ENCODE data around the gene XCR1. TPM values are rescaled to one million over a fixed set of nuclear protein-coding genes. Genes with fewer than 3 reads are reported as not detected.
"Not testable (repeated sequence)": the region's sequence is repeated elsewhere in the genome, so short reads cannot be mapped to it uniquely, and the experiment has no call there.

XCR1 gene
- total RNA-seq, 1 donor from 2014 or later: not detected

DNA sequence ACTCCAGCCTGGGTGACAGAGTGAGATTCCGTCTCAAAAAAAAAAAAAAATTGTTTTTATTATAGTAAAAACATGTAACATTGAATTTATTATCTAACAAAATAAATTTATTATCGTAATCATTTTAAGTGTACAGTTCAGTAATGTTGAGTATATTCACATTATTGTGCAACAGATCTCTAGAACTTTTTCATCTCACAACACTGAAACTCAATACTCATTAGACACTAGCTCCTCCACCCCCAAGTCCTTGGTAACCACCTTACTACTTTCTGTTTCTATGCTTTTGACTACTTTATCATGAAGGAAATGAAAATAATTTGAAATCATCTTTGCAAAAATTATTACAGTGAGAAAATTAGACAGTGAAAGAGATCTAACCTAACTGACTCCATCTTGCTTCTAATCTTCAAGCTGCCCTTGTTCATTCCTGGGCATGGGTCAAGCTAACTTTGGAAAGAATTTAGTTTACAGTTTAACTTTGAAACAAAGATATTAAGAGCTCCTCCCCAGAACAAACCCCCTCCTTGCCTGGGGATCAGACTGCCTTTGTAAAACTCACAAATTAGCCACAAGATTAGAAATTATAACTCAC, 16.7 kb downstream of the XCR1 start:
- DNase-seq (ENCODE audit: low spot score): no peak
- intact Hi-C loops (cut with DNase I): no loop called here

DNA sequence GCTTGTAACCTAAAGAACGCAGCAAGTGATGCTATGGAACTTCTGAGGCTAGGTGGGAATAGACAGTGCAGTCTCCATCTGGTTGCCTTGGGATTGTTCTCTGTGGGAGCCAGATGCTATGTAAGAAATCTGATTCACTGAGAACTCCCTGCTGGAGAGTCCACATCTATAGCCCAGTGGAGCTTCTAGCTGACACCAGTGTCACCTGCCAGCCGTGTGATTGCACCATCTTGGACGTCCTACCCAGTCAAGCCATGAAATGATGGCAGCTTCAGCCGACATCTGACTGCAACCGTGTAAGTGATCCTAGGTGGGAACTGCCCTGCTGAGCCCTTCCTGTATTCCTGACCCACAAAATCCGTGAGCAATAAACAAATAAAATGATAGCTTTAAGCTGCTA, 19.2 kb downstream of the XCR1 start:
- no peak for DNase-seq (ENCODE audit: low spot score)
- intact Hi-C loops (cut with DNase I): no loop called here

DNA sequence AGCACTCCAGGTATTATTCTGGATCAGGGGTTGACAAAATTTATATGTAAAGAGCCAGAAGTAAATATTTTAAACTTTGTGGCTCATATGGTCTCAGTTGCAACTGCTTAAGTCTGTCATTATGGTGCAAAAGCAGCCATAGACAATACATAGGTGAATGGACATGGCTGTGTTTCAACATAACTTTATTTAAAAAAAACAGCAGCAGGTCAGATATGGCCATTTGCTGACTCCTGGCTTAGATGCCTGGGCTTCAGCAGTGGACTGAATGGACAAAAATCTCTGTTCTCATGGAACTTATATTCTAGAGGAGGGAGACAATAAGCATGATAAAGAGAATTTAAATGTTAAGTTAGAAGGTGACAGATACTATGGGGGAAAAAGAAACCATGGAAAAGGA, 20.0 kb downstream of the XCR1 start:
- intact Hi-C loops (cut with DNase I): no loop called here
- DNase-seq (ENCODE audit: low spot score): no peak

DNA sequence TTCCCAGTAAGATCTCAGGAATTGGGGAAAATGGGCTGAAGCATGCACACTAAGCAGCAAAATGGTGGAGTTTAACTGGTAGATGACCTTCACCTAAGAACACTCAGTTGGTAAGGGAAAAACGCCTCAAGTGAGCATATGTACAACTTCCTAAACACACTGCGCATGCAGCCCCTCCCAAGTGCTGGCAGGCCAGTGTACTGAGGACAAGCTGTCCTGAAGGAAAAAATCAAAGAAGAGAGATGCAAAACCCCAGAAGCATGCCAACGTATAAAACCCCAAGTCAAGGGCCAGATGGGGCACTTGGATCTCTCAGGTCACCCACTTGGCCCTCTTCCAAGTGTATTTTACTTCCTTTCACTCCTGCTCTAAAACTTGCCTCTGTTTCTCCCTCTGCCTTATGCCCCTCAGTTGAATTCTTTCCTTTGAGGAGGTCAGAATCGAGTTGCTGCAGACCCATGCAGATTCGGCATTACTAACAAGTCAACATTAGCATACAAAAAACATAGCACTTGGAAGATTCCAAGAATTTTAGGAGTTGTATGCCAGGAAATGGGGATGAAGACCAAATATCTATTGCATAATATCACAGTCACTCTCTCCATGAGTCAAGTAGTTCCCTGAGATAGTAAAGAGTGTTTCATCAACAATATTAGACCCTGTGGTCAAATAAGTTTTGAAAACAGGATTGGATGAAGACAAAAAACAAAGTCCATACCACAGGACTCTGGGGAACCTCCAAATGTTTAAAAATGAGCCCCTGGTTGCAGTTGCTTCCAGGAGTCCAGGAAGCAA, 20.8 kb downstream of the XCR1 start:
- intact Hi-C loops (cut with DNase I): no loop called here
- DNase-seq (ENCODE audit: low spot score): peak; percentile 36

DNA sequence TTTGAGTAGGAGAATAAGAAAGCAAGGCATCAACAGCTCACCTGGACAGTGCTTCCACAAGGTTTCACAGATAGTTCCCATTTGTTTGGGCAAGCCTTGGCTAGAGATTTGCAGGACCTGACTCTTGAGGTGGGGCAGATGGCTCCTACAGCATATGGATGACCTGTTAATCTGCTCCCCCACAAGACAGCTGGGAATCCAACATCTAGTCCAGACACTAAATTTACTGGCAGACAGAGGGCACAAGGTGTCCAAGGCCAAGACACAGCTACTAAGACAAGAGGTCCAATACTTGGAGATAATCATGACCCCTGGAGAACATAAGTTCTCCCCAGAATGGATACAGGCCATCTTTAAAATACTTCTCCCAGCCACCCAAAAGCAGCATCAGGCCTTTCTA, 23.6 kb downstream of the XCR1 start:
- intact Hi-C loops (cut with DNase I); DNase-seq (ENCODE audit: low spot score): not testable (repeated sequence)

DNA sequence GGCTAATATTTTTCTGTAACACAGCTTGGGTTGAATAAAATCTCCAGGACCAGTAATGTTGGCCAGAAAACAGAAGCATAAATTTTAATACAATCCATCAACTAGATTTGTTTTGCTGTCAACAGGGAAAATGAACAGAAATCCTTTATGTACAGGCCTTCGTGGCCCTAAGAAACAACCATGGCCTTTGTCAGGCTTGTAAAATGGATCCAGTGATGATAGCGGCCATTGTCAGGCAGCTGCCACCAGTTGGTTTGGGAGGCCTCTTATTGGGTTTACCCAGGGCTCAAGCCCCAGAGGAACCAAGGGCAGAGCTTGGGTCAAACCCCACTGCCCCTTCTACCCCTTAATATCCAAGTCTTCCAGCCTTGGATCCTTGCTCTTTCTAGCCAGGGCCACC, 26.1 kb downstream of the XCR1 start:
- DNase-seq (ENCODE audit: low spot score): no peak
- intact Hi-C loops (cut with DNase I): no loop called here

DNA sequence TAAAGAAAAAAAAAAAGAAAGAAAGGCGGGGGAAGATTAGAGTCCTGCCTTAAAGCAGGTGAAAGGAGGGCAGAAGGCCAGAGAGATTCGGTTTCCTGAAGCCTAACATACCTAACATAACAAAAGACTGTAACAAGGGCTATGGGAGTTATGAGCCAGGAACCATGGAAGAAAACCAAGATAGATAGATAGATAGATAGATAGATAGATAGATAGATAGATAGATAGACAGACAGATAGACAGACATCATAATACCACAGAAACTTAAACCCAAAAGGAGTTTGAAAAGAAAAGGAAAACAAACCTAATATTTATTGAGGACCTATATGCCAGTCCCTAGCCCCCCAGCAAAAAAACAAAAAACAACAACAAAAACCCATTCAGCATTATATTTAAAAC, 29.3 kb downstream of the XCR1 start:
- no peak for DNase-seq (ENCODE audit: low spot score)
- intact Hi-C loops (cut with DNase I): no loop called here

DNA sequence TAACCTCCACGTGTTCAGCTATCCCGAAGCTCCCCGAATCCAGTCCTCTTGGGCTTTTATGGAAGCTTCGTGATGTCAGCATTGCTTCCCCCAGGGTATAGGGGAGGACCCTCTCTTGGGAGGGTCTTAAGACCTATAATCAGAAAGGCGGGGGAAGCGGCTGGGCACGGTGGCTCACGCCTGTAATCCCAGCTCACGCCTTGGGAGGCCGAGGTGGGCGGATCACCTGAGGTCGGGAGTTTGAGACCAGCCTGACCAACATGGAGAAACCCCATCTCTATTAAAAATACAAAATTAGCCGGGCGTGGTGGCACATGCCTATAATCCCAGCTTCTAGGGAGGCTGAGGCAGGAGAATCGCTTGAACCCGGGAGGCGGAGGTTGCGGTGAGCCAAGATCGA, 29.8 kb downstream of the XCR1 start:
- DNase-seq (ENCODE audit: low spot score); intact Hi-C loops (cut with DNase I): not testable (repeated sequence)

DNA sequence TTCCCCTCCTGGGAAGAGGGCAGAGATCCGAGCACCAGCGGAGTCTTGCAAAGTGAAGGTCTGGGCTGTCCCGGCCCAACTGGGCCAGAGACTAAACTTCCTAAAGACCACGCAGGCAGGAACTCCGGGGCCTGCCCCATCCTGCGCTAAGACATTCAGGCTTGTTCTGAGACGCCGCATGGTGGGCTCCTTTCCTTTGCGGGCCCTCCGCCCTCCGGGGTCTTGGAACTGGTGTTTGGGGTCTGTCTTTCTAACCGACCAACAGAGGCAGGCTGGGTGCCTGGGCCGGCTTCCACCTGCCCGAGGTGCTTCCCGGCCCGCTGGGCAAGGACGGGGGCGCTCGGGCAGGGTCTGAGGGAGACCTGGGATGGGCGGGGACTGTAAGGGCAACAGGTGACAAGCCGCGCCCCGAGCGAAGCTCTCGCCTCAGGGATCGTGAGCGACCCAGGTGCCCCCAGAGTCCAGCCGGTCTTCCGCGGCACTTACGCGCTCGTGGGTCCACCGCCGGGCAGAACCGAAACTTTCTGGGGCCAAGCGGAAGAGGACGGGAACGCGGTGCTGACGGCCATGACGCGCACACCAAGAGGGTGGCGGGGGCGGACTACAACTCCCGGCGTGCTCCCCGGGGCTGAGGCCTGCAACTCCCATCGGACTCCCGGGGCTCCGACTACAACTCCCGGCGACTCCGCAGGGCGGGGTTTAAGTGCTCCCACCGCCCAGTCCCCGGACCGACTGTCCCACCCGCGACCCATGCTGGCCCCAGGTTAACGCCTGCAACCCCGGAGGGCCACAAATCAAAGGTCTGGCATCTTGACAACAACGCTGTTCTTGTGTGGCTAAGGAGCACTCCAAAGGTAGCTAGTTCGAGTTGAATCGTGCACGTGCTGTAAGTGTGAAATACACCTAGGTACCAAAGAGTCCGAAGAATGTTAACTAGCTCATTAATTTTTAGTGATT, 31.8 kb downstream of the XCR1 start, which contains the start of gene FYCO1:
TSS of gene FYCO1 (minus strand) at position 589 of the 957 bp plus-strand sequence. CDS start 10,914 bp downstream, outside the sequence.
- intact Hi-C loops (cut with DNase I): no loop called here
- peak; percentile 97 for DNase-seq (ENCODE audit: low spot score)

DNA sequence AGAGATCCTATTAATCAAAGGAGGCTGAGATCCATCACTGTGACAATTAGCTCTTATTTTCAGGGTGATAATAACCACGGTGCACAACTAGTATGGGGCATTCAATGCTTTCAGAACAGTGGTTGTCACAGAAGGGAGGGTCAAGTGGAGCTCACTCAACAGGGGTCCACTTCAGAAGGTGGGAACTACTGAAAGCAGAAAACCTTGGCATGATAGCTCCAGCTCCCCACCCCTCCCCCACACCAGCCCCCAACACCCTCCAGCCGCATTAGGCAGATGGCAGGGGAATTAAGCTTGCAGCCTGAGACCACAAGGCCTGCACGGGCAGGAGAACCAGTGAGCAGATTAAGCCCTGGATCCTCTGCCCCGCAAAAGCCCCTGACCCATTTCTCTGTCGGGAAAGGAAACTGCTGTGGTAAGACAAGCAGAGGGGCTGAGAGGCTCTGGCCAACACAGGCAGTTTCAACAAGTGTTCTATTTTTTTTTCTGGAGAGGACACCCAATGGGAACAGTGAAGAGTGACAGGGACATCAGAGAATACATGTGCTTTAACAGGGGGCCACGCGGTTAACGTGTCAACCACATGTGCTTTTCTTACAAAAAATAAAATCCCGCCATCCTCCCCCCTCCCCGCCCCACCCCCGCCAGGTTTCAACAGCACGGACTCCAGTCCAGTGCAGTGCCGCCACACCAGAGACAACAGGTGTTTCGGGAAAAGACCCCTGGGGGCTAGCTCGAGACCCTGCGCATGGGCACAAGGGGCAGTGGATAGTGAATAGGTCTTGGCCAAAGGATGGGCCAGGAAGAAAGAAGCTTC, 32.7 kb downstream of the XCR1 start:
- intact Hi-C loops (cut with DNase I): no loop called here
- DNase-seq (ENCODE audit: low spot score): no peak

DNA sequence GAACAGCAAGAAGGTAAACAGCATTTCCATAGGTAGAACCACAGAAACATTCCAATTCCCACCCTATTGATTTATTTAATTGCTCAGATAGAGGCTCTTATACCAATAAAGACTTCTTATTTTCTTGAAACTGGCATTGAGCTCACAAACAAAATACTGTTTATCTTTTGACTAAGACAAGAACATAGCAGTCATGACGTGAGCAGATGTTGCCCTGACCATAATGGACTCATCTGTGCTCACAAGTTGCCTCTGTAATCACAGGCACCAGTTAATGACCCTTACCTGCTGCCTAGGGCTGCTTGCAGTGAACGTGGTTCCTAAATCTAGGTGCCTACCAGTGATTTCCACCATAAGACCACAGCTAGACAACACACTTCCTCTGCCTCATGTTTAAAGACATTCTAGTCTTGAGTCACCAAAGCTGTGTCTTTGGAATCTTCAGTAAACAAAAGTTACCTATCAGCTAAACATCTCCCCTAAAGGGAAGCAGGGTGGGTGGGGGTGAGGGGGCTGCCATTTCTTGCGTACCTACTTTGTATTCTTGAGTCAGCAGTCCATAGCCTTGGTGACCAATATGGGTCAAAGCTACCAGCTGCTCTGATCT, 33.8 kb downstream of the XCR1 start:
- no peak for DNase-seq (ENCODE audit: low spot score)
- intact Hi-C loops (cut with DNase I): loop anchor here (2.0 kb wide), 1 partner anchor 69 kb away; no protein-coding TSS in a partner anchor

DNA sequence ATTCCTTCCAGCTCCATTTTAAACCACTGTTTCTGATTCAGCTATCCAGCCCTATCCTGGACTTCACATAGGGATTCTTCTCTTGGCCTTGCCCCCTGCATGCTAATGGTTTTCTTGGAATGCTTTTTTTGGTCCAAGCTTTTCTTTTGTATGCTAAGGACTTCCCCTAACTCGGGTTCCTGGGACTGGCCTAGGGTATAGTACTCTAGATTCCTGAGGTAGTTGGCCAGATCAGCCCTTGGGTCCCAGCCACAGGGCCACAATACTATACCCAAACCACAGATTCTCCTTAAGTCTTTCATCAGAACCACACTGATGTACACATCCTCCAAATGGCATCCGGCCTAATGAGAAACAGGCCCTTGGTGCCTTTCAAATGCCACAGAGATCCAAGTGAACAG, 34.5 kb downstream of the XCR1 start:
- DNase-seq (ENCODE audit: low spot score): no peak
- intact Hi-C loops (cut with DNase I): loop anchor here (2.0 kb wide), 1 partner anchor 70 kb away; no protein-coding TSS in a partner anchor

DNA sequence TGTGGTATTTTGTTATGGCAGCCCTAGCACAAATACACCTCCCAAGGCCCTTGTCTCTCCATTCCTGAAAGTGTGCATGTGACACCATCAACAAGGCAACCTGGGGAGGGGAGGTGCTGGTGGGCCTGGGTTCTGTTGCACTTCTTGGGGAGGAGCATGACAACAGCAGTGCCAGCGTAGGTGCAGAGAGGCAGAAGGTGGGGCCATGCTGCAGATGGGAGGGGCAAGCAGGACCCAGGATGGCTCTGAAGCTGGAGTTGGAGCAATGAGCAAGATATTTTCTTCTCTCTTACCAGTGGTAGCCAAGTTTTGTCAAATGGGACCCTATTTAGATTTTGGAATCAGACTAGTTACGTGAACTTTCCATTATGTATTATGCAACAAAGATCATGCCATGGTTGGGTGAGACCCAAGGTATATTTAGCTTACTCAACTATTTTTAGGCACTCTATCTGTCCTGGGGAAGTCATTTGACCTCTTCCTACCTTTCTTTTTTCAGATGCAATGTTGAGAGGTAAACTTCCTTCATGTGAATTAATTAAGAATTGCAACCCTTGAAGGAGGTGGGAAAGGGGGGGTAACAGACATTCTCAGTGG, 35.1 kb downstream of the XCR1 start:
- intact Hi-C loops (cut with DNase I): loop anchor here (2.0 kb wide), 1 partner anchor 71 kb away; no protein-coding TSS in a partner anchor
- no peak for DNase-seq (ENCODE audit: low spot score)

DNA sequence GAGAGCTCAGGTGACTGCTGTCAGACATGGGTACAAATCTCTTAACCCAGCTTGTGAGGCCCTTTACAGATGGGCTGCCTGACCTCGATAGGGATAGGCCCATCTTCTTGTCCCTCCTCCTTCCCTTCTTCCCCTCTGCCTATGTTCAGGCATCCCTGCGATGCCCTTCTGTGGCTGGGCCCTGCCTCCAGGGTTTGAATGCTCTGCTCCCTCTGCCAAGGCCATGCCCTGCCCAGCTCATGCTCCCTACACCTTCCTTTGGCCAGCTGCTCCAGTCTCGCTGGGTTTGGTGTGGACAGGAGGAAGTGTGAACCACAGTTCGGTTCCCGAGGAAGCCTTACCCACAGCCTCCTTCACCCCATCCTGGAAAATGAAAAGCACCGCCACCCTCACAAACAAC, 35.9 kb downstream of the XCR1 start:
- DNase-seq (ENCODE audit: low spot score): no peak
- intact Hi-C loops (cut with DNase I): no loop called here

DNA sequence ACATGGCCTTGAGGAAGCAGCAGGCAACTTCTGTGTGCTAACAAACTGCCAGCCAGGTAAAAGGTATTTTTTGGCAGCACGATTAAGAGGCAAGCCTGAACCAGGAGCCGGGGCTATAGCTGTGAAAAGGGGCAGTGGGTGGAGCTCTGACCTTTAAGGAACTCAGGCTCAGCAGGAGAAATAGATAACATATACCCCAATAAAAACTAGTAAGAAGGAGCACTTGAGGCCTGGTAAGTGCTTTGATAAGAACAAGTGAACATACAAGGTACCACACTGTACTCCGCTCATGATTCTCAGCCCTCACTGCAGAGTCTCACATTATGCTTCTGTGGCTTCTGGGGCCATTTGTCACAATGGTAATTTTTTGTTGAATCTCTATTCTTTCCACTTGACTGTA, 37.1 kb downstream of the XCR1 start:
- DNase-seq (ENCODE audit: low spot score): no peak
- intact Hi-C loops (cut with DNase I): no loop called here

DNA sequence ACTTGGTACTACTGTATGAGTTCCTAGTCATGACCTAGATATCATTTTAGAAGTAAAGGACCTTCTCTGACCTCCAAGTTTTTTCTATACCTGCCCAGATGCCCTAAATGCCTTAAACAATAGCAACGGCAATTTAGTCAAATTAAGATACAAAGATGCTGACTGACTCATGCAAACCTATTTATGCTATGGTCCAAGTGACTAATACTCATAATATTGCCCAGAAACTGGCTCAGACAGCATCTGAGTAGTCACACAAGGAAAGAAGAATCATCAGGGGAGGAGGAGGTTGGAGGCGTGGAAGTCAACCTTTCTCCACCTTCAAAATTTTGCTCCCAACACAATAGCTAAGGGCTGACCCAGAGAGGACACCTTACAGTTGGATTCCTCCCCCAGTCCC, 38.5 kb downstream of the XCR1 start:
- no peak for DNase-seq (ENCODE audit: low spot score)
- intact Hi-C loops (cut with DNase I): no loop called here

DNA sequence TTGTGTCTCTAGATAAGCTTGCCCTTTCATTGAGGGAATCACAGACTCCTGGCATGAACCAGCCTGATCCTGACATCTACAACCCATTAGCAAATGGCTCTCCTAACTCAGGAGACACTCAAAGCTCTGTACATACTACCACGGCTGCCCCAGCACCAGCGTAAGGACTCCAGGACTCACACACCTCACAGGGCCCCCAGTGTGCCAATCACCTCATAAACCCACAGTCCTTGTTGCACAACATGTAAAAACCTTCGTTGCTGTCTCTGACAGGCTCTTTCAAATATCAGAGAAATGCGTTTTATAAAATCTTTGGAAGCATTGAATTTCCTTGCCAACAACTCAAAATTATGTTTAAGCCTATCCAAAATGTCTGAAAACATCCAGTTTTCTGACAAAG, 38.9 kb downstream of the XCR1 start:
- intact Hi-C loops (cut with DNase I): no loop called here

More for the DNA sequence above, 38.9 kb downstream of the XCR1 start:
- no peak for DNase-seq (ENCODE audit: low spot score)
